Large intestine (tissue), 1 donor: ENCODE measurements around the gene PAX9. TPM values are rescaled to one million over a fixed set of nuclear protein-coding genes. Genes with fewer than 3 reads are reported as not detected.

Source experiments
- polyA plus RNA-seq: library from polyadenylated mRNA; unstranded; fragments of 120-200 nt; gene quantifications from one replicate; pipeline ENCODE4 v1.2.1, GENCODE V29; 2013

The PAX9 gene
- polyA plus RNA-seq, 1 donor = 0.06 TPM

Other genes with a start within 250 kb of the PAX9 start
- not detected for gene NKX2-1, start 141.6 kb upstream of the PAX9 start, polyA plus RNA-seq
- not detected for gene NKX2-8, start 79.2 kb upstream of the PAX9 start, polyA plus RNA-seq